ENCODE data around the gene KPNA1. TPM values are rescaled to one million over a fixed set of nuclear protein-coding genes. Genes with fewer than 3 reads are reported as not detected.

KPNA1 gene
- polyA plus RNA-seq, 2 of the 4 experiments (the other 2 are of a cell fraction): 48.1 to 81.8 TPM

DNA sequence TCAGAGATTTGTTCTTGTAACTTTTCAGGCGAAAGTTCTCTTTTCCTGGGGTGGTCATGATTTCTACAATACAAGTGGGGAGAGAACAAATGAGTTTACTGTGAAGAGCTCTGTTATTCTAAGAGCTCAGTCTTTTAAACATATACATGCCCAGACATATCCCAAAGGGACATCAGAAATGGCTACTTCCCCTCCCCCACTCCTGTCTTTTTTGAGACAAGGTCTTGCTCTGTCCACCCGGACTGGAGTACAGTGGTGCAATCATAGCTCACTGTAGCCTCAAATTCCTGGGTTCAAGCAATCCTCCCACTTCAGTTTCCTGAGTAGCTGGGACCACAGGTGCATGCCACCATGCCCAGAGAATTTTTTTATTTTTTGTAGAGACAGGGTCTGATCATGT, 18.2 kb downstream of the KPNA1 start (continued):
- TF ChIP-seq, protein P1, sequence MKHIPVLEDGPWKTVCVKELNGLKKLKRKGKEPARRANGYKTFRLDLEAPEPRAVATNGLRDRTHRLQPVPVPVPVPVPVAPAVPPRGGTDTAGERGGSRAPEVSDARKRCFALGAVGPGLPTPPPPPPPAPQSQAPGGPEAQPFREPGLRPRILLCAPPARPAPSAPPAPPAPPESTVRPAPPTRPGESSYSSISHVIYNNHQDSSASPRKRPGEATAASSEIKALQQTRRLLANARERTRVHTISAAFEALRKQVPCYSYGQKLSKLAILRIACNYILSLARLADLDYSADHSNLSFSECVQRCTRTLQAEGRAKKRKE (CRISPR knock-in tag; IDR thresholded peaks at IDR 0.05; ENCODE audit: low read depth): no peak
- TF ChIP-seq, protein P2, sequence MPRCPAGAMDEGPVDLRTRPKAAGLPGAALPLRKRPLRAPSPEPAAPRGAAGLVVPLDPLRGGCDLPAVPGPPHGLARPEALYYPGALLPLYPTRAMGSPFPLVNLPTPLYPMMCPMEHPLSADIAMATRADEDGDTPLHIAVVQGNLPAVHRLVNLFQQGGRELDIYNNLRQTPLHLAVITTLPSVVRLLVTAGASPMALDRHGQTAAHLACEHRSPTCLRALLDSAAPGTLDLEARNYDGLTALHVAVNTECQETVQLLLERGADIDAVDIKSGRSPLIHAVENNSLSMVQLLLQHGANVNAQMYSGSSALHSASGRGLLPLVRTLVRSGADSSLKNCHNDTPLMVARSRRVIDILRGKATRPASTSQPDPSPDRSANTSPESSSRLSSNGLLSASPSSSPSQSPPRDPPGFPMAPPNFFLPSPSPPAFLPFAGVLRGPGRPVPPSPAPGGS (IDR thresholded peaks at IDR 0.05): no peak

DNA sequence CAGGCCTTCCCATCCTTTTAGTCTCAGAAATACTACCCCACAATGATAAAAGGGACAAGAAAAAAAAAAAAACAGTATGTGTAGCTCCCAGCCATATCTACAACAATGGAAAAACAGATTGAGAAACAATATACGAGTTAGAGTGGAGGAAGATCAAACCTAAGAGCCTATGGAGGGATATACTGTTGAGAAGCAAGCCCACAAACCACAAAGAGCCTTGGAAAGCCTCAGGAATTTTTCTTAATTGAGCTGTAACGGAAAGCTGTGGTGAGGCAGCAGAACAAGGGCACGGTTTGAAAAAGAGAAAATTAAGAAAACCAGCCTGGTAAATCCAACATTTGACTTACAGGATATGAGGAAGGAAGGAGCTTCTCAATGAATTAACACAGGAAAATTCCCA, 21.4 kb downstream of the KPNA1 start:
- no peak for TF ChIP-seq RARB (CRISPR knock-in tag; IDR thresholded peaks at IDR 0.05)
- TF ChIP-seq MAFK (IDR thresholded peaks at IDR 0.05; ENCODE audit: partially characterized antibody): no peak
- TF ChIP-seq, protein P3, sequence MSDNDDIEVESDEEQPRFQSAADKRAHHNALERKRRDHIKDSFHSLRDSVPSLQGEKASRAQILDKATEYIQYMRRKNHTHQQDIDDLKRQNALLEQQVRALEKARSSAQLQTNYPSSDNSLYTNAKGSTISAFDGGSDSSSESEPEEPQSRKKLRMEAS (IDR thresholded peaks at IDR 0.05): no peak
- ATAC-seq: no peak
- H3K9me3 ChIP-seq: no peaks in the 10 kb centered on the region
- H3K4me2 ChIP-seq: no peak overlapping the region
- CTCF ChIA-PET: interaction anchor here (0.6 to 1.2 kb wide), 2 partner anchors 66 to 362 kb away, joined by 3 read pairs; no protein-coding TSS in a partner anchor
- H3K4me1 ChIP-seq: peaks cover 7% of the 10 kb centered on the region; the same call in 1 of the 3 replicates
- 92% methylated on average over 3 of the region's 3 CpGs for WGBS (ENCODE audit: missing lambda C conversion rate)
- H3K27ac ChIP-seq: no peak overlapping the region
- FAIRE-seq: no peak
- POLR2A ChIA-PET: no interaction called here
- no peak for DNase-seq (ENCODE audit: low read depth in 1 of 2, low spot score in 1 of 2)
- no peak overlapping the region for H3K4me3 ChIP-seq

GRCh38 chr3:122488262-122488973, 26.3 kb downstream of the KPNA1 start:
- H3K27ac ChIP-seq: no peak overlapping the region
- CTCF ChIA-PET: interaction anchor here (0.8 kb wide), 1 partner anchor 30 kb away, joined by 3 read pairs; no protein-coding TSS in a partner anchor
- POLR2A ChIA-PET: interaction anchor here (1.3 kb wide), 1 partner anchor 27 kb away, joined by 4 read pairs; the partner anchor contains the start of gene KPNA1
- H3K4me1 ChIP-seq: peaks cover 15% of the 10 kb centered on the region; the same call in 2 of the 3 replicates
- TF ChIP-seq CHD2 (IDR thresholded peaks at IDR 0.05; ENCODE audit: low read length, partially characterized antibody) (no peak), HDAC2 (IDR thresholded peaks at IDR 0.05) (no peak), HOXB13 (CRISPR knock-in tag; IDR thresholded peaks at IDR 0.05; ENCODE audit: low read depth) (no peak), HMGXB4 (CRISPR knock-in tag; IDR thresholded peaks at IDR 0.05; ENCODE audit: borderline replicate concordance) (no peak), TFCP2L1 (CRISPR knock-in tag; IDR thresholded peaks at IDR 0.05) (no peak), KDM1A (IDR thresholded peaks at IDR 0.05; ENCODE audit: low read depth) (no peak), CBX8 (IDR thresholded peaks at IDR 0.05) (no peak), MYC (IDR thresholded peaks at IDR 0.05; ENCODE audit: borderline replicate concordance, low read length) (no peak), HEYL (CRISPR knock-in tag; IDR thresholded peaks at IDR 0.05) (no peak), KDM5A (IDR thresholded peaks at IDR 0.05) (no peak), MAFK (IDR thresholded peaks at IDR 0.05; ENCODE audit: partially characterized antibody) (no peak), ZC3H11A (IDR thresholded peaks at IDR 0.05) (no peak), FOXS1 (CRISPR knock-in tag; IDR thresholded peaks at IDR 0.05) (no peak), CEBPB (IDR thresholded peaks at IDR 0.05) (no peak), ZFP36 (IDR thresholded peaks at IDR 0.05; ENCODE audit: borderline replicate concordance, partially characterized antibody) (no peak), POLR2AphosphoS2 (conservative IDR thresholded peaks at IDR 0.05; ENCODE audit: low read length) (no peak), JUNB (IDR thresholded peaks at IDR 0.05) (no peak), CHD4 (IDR thresholded peaks at IDR 0.05; ENCODE audit: borderline replicate concordance) (no peak)
- TF ChIP-seq, protein P1 (CRISPR knock-in tag; IDR thresholded peaks at IDR 0.05; ENCODE audit: low read depth): no peak
- TF ChIP-seq, protein P3 (IDR thresholded peaks at IDR 0.05): no peak
- ATAC-seq: no peak
- DNase-seq (ENCODE audit: low read depth in 1 of 2, low spot score in 1 of 2): no peak
- 80% methylated on average over 7 of the region's 7 CpGs for WGBS (ENCODE audit: missing lambda C conversion rate)
- no peaks in the 10 kb centered on the region for H3K9me3 ChIP-seq
- H3K4me3 ChIP-seq: no peak overlapping the region
- no peak for FAIRE-seq
- H3K4me2 ChIP-seq: no peak overlapping the region
